ENCODE measurements around the gene HRK.

- TF ChIP-seq CTCF (IDR thresholded peaks at IDR 0.05) (no peak), ZFX (IDR thresholded peaks at IDR 0.05; ENCODE audit: borderline replicate concordance) (no peak)
Measured at GRCh38 chr12:116808113-116809105, 72.8 kb downstream of the HRK start.

Data from 22Rv1 (cell line).